Left lung (tissue), 10 donors: ENCODE results near the gene MLH3. TPM values are rescaled to one million over a fixed set of nuclear protein-coding genes. Genes with fewer than 3 reads are reported as not detected.

Experiments used
- ATAC-seq: fragments of 200-7000 bp; cut with Tn5 transposase; one replicate; pipeline ENCODE4 v1.9.1; 2020; ENCODE audit warnings: moderate library complexity
- DNase-seq, 4 donors: peaks; one replicate each; pipeline ENCODE4 v3.0.0-alpha.2; 2013 to 2020
- H3K27ac ChIP-seq, 2 donors: fragments of 200-600 bp; sonication (generic) in 1 of 2; one replicate each; pipeline versions ENCODE4 v1.5.0 to v1.8.0; 2020 to 2021
- H3K27me3 ChIP-seq, 2 donors: fragments of 200-600 bp; sonication (generic) in 1 of 2; one replicate each; pipeline versions ENCODE4 v1.5.0 to v1.8.0; 2020 to 2021
- H3K36me3 ChIP-seq, 2 donors: fragments of 200-600 bp; sonication (generic) in 1 of 2; one replicate each; pipeline versions ENCODE4 v1.5.0 to v1.8.0; 2020 to 2021
- H3K4me1 ChIP-seq, 2 donors: fragments of 200-600 bp; one replicate each; pipeline ENCODE4 v1.8.0; 2021
- H3K4me3 ChIP-seq, 2 donors: fragments of 200-600 bp; sonication (generic) in 1 of 2; one replicate each; pipeline versions ENCODE4 v1.5.0 to v1.8.0; 2020 to 2021; ENCODE audit warnings: mild to moderate bottlenecking in 1 of 2
- H3K9me3 ChIP-seq, 2 donors: fragments of 200-600 bp; sonication (generic) in 1 of 2; one replicate each; pipeline versions ENCODE4 v1.5.0 to v1.8.0; 2020 to 2021
- intact Hi-C, 2 donors: fragments of 100-400 bp; cut with DNase I; formaldehyde crosslinking; loops; one replicate each; pipeline versions ENCODE4 v1.11.2 to v1.14.2; 2022
- polyA plus RNA-seq, 6 donors: library from polyadenylated mRNA; unstranded; fragments of 120-200 nt; gene quantifications; one replicate each; pipeline ENCODE4 v1.2.1, GENCODE V29; 2013; ENCODE audit not compliant: insufficient read length in 6 of 6
- total RNA-seq, 2 donors: library from RNA; stranded (reverse); fragmentation: NEBNext Ultra II Directional; extraction: Animal tissue kit (Norgen Biotek cat#: 25700); gene quantifications; one replicate each; pipeline ENCODE4 v1.2.1, GENCODE V29; 2021
- TF ChIP-seq, protein P1 (sequence below), 2 donors: fragments of 200-600 bp; sonication (generic) in 1 of 2; IDR thresholded peaks; one replicate each; pipeline versions ENCODE4 v1.5.0 to v1.8.0; 2021; ENCODE audit warnings: antibody characterized with exemption in 2 of 2
- donor health status: DM: no; HTN: yes; CAD: no.
- donor health status: DM: no; HTN: no; CAD: no.

The MLH3 gene
- total and polyA plus RNA-seq, 8 donors = 24.7 to 48.3 (median 39.9) TPM

DNA sequence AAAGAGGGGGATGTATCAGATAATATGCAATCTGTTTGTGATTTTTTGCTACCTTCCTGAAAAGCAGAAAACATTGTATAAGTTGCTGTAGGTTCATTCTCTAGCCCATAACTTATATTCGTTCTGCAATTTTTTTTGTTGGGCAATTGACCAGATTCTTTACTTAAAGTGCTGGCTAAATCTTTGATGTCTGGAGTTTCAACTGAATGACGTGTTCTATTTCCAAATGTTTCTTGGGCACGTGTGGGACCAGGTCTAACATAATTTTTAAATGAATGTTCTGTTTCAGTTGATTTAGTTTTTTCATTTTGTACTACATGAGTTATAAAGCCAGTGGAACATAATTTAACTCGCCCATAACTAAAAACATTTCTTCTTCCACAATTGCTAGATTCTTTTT, 3.8 kb downstream of the MLH3 start:
- ATAC-seq (no peak), DNase-seq (no peak)
- intact Hi-C loops = no loop called here
- H3K27me3 ChIP-seq = peaks cover 0 to 10% of the 10 kb centered on the region in 2 donors
- TF ChIP-seq, protein P1, sequence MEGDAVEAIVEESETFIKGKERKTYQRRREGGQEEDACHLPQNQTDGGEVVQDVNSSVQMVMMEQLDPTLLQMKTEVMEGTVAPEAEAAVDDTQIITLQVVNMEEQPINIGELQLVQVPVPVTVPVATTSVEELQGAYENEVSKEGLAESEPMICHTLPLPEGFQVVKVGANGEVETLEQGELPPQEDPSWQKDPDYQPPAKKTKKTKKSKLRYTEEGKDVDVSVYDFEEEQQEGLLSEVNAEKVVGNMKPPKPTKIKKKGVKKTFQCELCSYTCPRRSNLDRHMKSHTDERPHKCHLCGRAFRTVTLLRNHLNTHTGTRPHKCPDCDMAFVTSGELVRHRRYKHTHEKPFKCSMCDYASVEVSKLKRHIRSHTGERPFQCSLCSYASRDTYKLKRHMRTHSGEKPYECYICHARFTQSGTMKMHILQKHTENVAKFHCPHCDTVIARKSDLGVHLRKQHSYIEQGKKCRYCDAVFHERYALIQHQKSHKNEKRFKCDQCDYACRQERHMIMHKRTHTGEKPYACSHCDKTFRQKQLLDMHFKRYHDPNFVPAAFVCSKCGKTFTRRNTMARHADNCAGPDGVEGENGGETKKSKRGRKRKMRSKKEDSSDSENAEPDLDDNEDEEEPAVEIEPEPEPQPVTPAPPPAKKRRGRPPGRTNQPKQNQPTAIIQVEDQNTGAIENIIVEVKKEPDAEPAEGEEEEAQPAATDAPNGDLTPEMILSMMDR (IDR thresholded peaks at IDR 0.05) = no peak
- peaks cover 0 to 39% of the 10 kb centered on the region in 2 donors for H3K4me1 ChIP-seq
- no peaks in the 10 kb centered on the region for H3K9me3 ChIP-seq
- H3K27ac ChIP-seq = no peak overlapping the region
- no peaks in the 10 kb centered on the region for H3K36me3 ChIP-seq
- H3K4me3 ChIP-seq = no peak overlapping the region

DNA sequence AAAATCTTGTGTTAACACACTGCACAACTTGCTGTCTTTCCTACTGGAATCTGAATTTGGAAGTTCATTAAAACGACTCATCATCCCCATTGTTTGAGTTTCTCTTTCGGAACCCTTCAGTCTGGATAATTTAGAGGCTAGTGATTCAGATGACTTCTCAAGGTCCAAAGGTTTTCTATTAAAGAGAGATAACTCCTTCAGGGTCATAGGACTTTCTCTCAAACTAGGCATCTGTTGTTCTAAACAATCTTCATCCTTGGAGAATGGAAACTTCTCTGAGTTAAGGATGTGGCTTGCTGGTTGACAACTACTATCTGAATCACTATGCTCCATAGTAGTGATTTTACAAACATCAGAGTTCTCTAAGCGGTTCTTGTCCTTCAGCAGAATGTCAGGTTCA, 4.4 kb downstream of the MLH3 start:
- Histone ChIP-seq H3K4me3 (no peak overlapping the region), H3K9me3 (no peaks in the 10 kb centered on the region), H3K27ac (no peak overlapping the region), H3K36me3 (peaks cover 0 to 4% of the 10 kb centered on the region in 2 donors), H3K4me1 (peaks cover 0 to 39% of the 10 kb centered on the region in 2 donors), H3K27me3 (peaks cover 0 to 10% of the 10 kb centered on the region in 2 donors)
- no peak for DNase-seq
- intact Hi-C loops = no loop called here
- TF ChIP-seq, protein P1 (IDR thresholded peaks at IDR 0.05) = no peak
- no peak for ATAC-seq

DNA sequence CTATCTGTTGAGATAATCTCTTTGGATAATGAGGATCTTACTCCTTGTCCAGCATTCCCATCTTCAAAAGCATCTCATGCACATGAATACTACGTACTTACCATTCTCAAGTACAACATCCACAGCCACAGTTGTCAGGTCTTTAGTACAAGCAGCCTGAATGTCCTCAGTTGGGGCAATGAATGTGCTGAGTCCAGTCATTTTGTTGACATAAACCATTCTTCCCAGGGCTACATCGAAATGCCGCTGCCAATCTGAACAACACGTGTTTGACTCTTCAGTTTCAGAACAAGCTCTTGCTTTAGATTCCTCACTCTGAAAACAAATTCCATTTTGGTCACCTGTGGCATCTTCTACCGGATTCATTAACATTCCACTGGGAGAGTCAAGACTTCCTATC, 5.0 kb downstream of the MLH3 start:
- H3K4me3 ChIP-seq = no peak overlapping the region
- peaks cover 0 to 4% of the 10 kb centered on the region in 2 donors for H3K36me3 ChIP-seq
- DNase-seq (no peak), ATAC-seq (no peak)
- H3K27ac ChIP-seq = no peak overlapping the region
- peaks cover 0 to 10% of the 10 kb centered on the region in 2 donors for H3K27me3 ChIP-seq
- H3K9me3 ChIP-seq = no peaks in the 10 kb centered on the region
- intact Hi-C loops = no loop called here
- peaks cover 4 to 39% of the 10 kb centered on the region in 2 donors for H3K4me1 ChIP-seq
- TF ChIP-seq, protein P1 (IDR thresholded peaks at IDR 0.05) = no peak

DNA sequence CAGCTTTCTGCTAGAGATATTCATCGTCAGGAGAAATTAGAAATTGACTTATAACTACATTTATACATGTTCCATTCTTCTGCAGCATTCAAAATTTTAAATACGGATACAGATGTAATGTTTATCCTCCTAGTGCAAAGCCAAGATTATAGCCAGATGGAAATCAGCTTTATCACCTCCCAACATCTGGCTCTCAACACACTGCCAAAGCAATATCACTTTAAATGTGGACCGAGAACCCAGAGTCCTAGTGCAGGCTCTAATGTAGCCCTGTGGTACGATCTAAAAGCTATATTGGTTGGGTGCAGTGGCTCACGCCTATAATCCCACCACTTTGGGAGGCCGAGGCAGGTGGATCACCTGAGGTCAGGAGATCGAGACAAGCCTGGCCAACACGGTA, 6.5 kb downstream of the MLH3 start:
- ATAC-seq (peak; percentile 35), DNase-seq (peak in 2 of 4 donors; percentile 80 to 82)
- Histone ChIP-seq H3K9me3 (no peaks in the 10 kb centered on the region), H3K36me3 (peaks cover 0 to 12% of the 10 kb centered on the region in 2 donors), H3K4me1 (peaks cover 6 to 24% of the 10 kb centered on the region in 2 donors), H3K27me3 (no peaks in the 10 kb centered on the region), H3K27ac (peak overlapping the region in 1 of 2 donors; percentile 40), H3K4me3 (no peak overlapping the region)
- TF ChIP-seq, protein P1 (IDR thresholded peaks at IDR 0.05) = no peak
- intact Hi-C loops = no loop called here

DNA sequence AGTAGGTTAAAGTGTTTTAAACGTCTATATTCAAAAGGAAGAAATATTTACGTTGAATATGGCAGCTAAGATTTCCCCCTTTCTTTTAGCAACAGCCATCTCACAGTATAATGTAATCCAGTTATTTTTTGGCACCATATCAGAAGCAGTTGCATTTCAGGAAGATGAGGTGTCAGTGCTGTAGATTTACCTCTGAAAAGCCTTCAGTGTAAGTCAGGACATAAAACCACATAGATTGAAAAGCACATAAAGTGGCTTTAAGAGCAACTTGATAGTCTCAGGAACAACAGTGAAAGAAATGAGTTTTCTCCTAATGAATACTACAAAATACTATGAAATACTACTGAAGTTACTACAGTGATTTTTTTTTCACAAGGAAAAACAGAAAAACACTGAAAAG, 6.9 kb downstream of the MLH3 start:
- H3K4me1 ChIP-seq = peaks cover 6 to 19% of the 10 kb centered on the region in 2 donors
- TF ChIP-seq, protein P1 (IDR thresholded peaks at IDR 0.05) = no peak
- H3K9me3 ChIP-seq = no peaks in the 10 kb centered on the region
- DNase-seq (peak in 1 of 4 donors; percentile 64), ATAC-seq (no peak)
- intact Hi-C loops = no loop called here
- no peaks in the 10 kb centered on the region for H3K27me3 ChIP-seq
- H3K4me3 ChIP-seq = no peak overlapping the region
- H3K27ac ChIP-seq = peak overlapping the region in 1 of 2 donors; percentile 40
- H3K36me3 ChIP-seq = peaks cover 0 to 13% of the 10 kb centered on the region in 2 donors
